NCI-H2196 (cell line): ENCODE data around the gene HACD4.
"Not testable (repeated sequence)": the region's sequence is repeated elsewhere in the genome, so short reads cannot be mapped to it uniquely, and the experiment has no call there.

ENCODE experiments used
- DNase-seq: peaks from one replicate; lab custom pipeline; 2025; ENCODE audit not compliant: unreplicated experiment; lab: John Stamatoyannopoulos, UW

HACD4 gene

GRCh38 chr9:21016701-21017491, 14.5 kb downstream of the HACD4 start:
- DNase-seq = no peak

GRCh38 chr9:21015995-21016394, 15.4 kb downstream of the HACD4 start:
- DNase-seq = no peak

GRCh38 chr9:21015129-21015815, 16.2 kb downstream of the HACD4 start:
- DNase-seq = no peak

DNA sequence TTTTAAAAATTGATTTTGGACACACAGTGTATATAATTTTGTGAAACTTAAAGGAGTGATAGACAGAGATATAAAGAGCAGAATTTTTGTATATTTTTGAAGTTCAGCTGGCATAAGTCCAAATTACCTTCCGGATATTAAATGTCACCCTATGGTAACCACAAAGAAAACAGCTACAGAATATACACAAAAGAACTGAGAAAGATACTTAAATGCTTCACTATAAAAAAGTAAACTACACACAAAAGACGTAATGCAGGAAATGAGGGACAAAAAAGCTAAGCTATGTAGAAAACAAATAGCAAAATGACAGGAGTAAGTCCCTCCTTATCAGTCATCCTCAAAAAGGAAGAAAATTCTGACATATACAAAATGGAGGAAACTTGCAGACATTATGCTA, 29.4 kb downstream of the HACD4 start:
- no peak for DNase-seq

GRCh38 chr9:21001581-21001980, 29.9 kb downstream of the HACD4 start:
- no peak for DNase-seq

GRCh38 chr9:20997503-20998076, 33.9 kb downstream of the HACD4 start:
- no peak for DNase-seq

GRCh38 chr9:20996809-20997208, 34.6 kb downstream of the HACD4 start:
- DNase-seq = no peak

DNA sequence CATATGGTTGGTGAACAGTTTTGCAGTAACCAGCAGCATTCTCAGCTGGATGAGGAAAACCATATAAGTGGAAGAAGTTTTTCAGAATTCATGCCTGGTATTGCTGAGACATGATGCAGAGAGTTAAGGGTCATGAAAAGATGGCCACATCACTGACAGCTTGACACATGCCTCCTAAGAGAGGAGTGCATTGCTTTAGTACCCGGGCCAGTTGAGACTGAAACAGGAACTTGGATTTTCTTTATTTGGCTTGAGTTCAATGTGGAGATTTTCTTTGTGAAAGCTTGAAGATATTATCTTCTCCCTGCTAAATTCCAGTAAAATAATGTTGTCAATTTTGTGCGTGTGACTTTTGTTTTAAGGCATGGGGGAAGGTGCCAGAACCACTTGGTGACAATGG, 35.8 kb downstream of the HACD4 start:
- no peak for DNase-seq

DNA sequence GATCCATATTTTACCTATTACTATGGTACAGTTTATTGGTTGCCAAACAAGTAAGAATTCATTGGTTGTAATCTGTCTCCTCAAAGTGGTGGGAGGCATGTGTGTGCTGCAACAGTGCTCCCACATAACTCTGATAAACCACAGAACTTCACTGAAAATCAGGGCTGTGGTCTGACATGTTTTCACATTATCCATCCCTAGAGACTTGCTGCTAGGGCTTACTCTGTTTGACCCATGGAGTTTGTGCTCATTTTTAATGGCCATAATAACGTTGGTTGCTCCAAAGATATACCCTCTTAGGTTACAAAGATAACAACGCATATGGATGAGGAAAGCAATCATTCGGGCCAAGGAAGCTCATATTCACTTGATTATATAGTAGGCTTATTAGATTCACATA, 37.0 kb downstream of the HACD4 start:
- DNase-seq = no peak

GRCh38 chr9:20990867-20991266, 40.6 kb downstream of the HACD4 start:
- no peak for DNase-seq

DNA sequence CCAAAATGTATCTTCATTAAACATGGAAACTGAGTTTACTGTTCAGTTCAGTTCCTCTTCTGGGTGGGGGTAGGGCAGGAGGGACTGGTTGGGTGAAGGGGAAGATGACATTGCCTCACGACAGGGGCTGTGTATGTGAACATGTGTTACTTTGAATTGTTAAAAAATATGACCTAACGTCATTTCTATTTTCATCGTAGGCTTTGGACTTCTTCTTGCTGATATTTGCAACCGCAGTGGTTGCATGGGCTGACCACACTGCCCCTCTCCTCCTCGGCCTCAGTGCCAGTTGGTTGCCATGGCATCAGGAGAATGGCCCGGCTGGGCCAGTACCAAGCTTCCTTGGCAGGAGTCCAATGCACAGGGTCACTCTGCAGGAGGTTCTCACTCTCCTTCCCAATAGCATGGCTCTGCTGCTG, 41.5 kb downstream of the HACD4 start:
- DNase-seq = peak; percentile 32

- DNase-seq = no peak
Measured at GRCh38 chr9:20988671-20989315, 42.6 kb downstream of the HACD4 start.

DNA sequence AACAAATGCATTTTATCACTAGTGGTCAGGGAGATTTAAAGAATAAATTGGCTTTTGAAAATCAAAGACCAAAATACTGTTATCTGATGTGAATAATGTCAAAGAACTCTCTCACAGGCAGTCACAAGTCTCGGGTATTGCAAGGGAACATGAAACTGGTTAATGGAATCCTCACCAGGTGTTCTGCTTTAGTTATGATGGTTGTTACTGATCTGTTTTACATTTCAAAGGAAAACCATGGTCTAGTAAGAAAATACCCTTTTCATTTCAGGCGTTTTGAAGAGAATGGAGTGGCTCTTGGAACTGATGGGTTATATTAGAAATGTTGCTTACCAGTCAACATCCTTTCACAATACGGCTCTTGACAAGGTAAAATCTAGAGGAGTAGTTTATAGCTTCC, 43.4 kb downstream of the HACD4 start:
- no peak for DNase-seq

- DNase-seq = no peak
Measured at GRCh38 chr9:20987521-20987920, 43.9 kb downstream of the HACD4 start.

DNA sequence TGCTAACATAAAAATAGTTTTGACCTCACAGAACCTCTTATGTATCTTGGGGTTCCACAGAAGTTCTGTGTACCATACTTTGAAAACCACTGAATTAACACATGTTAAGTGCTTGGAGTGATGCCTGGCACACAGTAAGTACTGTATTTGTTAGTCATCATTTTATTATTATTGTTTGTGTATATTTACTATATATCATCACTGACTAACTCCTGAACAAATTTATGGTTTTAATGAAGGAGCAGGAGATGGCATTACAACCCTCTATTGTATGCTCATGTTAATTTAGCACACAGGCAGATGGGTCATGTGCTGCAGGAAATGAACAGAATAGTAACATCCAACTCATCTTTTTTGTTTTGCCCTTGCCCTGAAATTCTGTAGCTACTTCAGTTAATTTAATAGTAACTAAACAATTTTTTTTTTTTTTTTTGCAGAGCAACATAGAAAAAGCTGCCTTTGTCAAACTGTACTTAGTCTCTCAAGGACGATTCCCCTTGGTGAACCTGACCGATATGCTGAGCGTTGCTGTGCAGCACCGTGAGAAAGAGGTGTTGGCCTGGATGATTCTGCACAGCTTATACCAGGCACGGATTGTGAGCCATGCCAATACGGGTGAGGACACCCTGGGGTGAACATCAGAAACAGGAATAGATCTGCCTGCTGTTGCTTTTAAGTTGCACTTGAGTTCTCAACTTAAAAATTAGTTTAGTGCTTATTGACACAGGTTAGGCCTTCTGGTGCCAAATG, 45.4 kb downstream of the HACD4 start:
- DNase-seq = no peak

GRCh38 chr9:20984506-20984905, 46.9 kb downstream of the HACD4 start:
- DNase-seq = no peak

GRCh38 chr9:20981486-20981885, 50.0 kb downstream of the HACD4 start:
- DNase-seq = no peak

DNA sequence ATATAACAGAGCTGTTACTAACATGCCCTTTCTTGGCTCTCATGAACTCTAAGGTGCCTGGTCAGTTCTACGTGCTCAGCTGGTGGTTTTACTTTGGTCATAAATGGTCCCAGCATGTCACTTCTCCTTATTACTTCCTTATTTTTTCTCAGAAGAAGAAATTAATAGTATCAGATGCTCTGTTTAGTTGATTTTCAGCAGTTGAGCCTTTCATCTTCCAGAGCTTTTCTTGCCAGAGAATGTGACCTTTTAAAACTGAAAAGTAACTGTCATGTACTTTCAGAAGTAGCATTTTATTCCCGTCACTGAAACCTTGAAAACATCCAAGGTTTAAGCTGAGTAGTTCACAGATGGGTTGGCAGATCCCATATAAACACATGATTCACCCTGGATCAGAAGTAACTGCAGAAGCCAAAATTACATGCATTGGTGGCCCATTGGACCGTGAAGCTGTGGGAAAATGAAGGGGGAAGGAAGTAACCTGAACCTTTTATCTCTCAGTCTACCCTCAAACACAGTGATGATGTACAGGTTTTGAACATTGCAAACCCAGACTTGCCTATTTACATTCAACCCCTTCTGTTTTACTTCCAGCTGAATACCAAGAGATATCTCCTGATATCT, 50.5 kb downstream of the HACD4 start:
- no peak for DNase-seq

DNA sequence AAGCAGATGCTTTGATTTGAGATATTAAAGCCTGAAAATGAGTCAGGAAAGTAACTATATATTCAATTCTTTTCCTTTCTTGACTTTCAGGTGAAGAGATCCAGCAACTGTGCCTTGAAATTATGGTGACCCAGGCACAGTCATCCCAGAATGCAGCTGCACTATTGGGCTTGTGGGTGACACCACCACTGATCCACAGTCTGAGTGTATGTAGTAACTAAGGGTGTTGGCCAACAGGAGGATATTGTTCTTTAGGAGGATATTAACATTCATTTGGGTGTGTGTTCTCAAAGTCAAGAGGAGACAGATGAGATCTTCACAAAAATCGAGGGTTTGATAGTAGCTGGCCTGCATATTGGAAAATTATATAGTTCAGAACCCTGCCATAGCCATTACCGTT, 53.2 kb downstream of the HACD4 start:
- DNase-seq = no peak

GRCh38 chr9:20974191-20974938, 57.1 kb downstream of the HACD4 start:
- DNase-seq = not testable (repeated sequence)
